ENCODE data around the gene TLCD2. TPM values are rescaled to one million over a fixed set of nuclear protein-coding genes. Genes with fewer than 3 reads are reported as not detected.
"Not testable (repeated sequence)": the region's sequence is repeated elsewhere in the genome, so short reads cannot be mapped to it uniquely, and the experiment has no call there.

TLCD2 gene
- total RNA-seq, 4 donors from 2014 or later, result 0.88 to 8.0 (median 5.4) TPM

DNA sequence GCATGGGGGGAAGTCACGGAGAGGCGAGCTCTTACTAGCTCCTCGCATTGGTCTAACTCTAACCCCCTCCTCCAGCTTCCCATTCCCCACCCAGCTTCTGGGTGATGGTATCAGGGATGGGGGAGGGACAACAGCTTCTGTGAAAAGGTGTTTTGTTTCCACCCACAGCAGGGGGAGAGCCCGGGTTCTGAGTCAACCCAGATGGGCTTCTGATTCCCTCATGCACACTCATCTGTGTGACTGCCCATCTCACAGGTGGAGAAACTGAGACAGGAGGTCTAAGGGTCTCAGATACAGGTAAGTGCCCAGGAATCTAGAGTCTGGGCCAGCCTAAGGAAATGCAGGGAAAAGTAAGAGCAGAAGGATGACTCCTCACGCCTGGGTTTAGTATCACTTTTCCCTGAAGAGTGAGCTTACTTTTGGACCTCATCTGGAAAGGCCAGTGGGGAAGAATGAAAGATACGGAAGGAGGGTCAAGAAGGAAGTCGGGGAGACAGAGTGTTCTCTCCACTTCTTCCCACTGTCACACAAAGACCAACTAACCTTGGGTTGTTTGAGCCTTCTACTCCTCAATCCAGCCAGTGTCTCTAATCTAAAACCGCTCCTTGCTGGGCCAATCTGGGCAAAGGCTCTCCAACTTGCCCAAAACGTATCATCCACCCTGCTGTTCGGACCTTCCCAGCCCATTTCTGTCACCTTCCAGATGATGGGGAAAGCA is 3.1 kb upstream of the TLCD2 start:
- no peaks in the 10 kb centered on the region for H3K9me3 ChIP-seq
- no peaks in the 10 kb centered on the region for H3K36me3 ChIP-seq
- H3K4me1 ChIP-seq, result peaks cover 0 to 16% of the 10 kb centered on the region in 2 donors
- no peaks in the 10 kb centered on the region for H3K27me3 ChIP-seq
- TF ChIP-seq CTCF (IDR thresholded peaks at IDR 0.05), result no peak
- no peak for TF ChIP-seq POLR2A (IDR thresholded peaks at IDR 0.05)
- DNase-seq, result no peak
- peak overlapping the region; percentile 92 to 99 for H3K27ac ChIP-seq
- intact Hi-C loops (cut with DNase I; ENCODE audit: low total_unique reads), result no loop called here
- H3K4me3 ChIP-seq, result no peak overlapping the region

- no peak overlapping the region for H3K27ac ChIP-seq
These were observed 2.1 kb upstream of the TLCD2 start for GRCh38 chr17:1712271-1712670.

GRCh38 chr17:1711804-1712203 is 1.6 kb upstream of the TLCD2 start:
- intact Hi-C loops (cut with DNase I; ENCODE audit: low total_unique reads), result no loop called here
- no peaks in the 10 kb centered on the region for H3K9me3 ChIP-seq
- no peaks in the 10 kb centered on the region for H3K36me3 ChIP-seq
- no peaks in the 10 kb centered on the region for H3K27me3 ChIP-seq
- DNase-seq, result no peak
- H3K4me1 ChIP-seq, result peaks cover 0 to 8% of the 10 kb centered on the region in 2 donors
- no peak overlapping the region for H3K4me3 ChIP-seq
- TF ChIP-seq POLR2A (IDR thresholded peaks at IDR 0.05), result no peak
- TF ChIP-seq CTCF (IDR thresholded peaks at IDR 0.05), result no peak
- no peak overlapping the region for H3K27ac ChIP-seq

More at GRCh38 chr17:1712271-1712670, 2.1 kb upstream of the TLCD2 start:
- no peak for DNase-seq
- no peaks in the 10 kb centered on the region for H3K27me3 ChIP-seq
- H3K9me3 ChIP-seq, result no peaks in the 10 kb centered on the region
- no peaks in the 10 kb centered on the region for H3K36me3 ChIP-seq
- H3K4me3 ChIP-seq, result no peak overlapping the region
- TF ChIP-seq POLR2A (IDR thresholded peaks at IDR 0.05) (no peak), CTCF (IDR thresholded peaks at IDR 0.05) (no peak)
- peaks cover 0 to 8% of the 10 kb centered on the region in 2 donors for H3K4me1 ChIP-seq
- intact Hi-C loops (cut with DNase I; ENCODE audit: low total_unique reads), result no loop called here

DNA sequence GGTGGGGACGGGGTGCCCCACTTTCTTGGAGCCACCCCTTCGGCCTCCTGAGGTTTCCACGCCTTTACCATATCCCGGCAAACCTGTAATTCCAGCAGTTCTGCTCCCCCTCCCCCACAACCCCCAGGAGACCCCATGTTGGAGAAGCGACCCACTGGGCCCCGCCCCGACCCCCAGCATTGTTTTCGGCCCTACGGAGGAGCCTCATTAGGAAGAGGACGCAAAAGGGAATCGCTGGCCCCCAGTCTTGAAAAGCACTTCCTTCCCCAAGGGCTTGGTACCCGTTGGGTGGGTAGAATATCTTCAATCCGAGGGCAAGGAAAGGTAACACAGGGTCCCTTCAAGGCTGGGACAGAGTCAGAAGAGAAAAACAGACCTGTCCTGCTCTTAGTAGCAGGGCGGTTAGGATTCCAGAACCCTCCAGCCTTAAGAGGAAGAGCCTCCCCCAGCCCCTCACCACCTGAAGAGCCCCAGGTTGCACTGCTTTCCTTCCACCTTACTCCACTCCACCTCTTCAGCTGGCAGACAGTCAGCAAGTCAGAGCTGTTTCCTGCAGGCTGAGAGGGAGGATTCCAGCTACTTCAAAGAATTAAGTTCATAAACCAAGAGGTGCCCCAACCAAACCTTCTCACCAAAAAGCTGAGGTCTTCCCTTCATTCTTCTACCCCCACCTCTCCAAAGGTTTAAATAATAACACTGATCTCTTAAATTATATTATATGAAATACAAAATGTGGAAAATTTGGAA is 803 bp upstream of the TLCD2 start:
- DNase-seq, result no peak
- no peaks in the 10 kb centered on the region for H3K9me3 ChIP-seq
- H3K4me1 ChIP-seq, result peaks cover 0 to 8% of the 10 kb centered on the region in 2 donors
- no peaks in the 10 kb centered on the region for H3K27me3 ChIP-seq
- no peak for TF ChIP-seq POLR2A (IDR thresholded peaks at IDR 0.05)
- TF ChIP-seq CTCF (IDR thresholded peaks at IDR 0.05), result no peak
- peak overlapping the region; percentile 45 to 63 for H3K4me3 ChIP-seq
- peak overlapping the region; percentile 70 to 82 for H3K27ac ChIP-seq
- intact Hi-C loops (cut with DNase I; ENCODE audit: low total_unique reads), result no loop called here
- H3K36me3 ChIP-seq, result no peaks in the 10 kb centered on the region

DNA sequence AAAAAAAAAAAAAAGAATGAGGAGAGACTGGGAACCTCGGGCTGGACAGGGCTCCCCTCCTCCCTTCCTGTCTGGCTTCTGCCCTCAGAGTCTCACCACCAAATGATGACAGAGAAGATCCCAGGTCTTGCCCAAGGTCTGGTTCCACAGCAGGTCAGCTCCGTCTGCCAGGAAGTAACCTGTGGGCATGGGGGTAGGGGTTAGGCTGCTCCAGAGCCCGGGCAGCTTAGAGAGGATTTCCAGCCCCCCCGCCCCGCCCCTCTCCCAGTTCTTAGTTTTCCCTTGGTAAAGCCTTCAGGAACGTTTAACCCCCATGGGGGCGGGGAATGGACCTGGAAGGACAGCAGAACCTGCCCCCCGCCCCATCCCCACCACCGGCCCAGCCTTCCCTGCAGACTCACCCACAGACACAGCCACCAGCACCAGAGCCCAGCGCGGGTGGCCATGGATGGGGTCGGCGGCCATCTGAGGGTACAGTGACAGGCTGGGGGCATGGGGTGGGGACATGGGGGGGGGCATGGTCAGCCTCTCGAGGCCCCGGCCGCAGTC is 700 bp downstream of the TLCD2 start:
- H3K27ac ChIP-seq, result peak overlapping the region; percentile 70 to 82
- peak overlapping the region; percentile 45 to 63 for H3K4me3 ChIP-seq
- H3K36me3 ChIP-seq, result no peaks in the 10 kb centered on the region
- TF ChIP-seq CTCF (IDR thresholded peaks at IDR 0.05) (no peak), POLR2A (IDR thresholded peaks at IDR 0.05) (no peak)
- no peaks in the 10 kb centered on the region for H3K27me3 ChIP-seq
- peak in 1 of 2 donors; percentile 31 for DNase-seq
- H3K4me1 ChIP-seq, result peaks cover 0 to 8% of the 10 kb centered on the region in 2 donors
- intact Hi-C loops (cut with DNase I; ENCODE audit: low total_unique reads), result no loop called here
- no peaks in the 10 kb centered on the region for H3K9me3 ChIP-seq

DNA sequence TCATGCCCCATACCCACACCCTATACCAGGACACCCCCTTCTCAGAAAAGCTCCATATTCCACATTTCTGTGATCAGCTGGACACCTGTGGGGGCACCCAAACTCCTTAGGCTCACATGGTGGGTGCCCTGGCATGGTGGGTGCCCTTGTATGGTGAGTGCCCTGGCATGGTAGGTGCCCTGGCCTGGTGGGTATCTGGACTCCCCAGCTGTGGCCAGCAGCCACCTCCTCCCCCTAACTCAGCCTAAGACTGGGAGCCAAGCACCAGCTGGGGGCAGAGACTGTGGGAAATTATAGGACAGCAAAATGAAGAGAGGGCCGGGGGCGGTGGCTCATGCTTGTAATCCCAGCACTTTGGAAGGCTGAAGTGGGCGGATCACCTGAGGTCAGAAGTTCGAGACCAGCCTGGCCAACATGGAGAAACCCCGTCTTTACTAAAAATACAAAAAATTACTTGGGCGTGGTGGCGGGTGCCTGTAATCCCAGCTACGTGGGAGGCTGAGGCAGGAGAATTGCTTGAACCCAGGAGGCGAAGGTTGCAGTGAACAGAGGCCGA is 1.3 kb downstream of the TLCD2 start:
- H3K27ac ChIP-seq; H3K36me3 ChIP-seq; H3K4me3 ChIP-seq; H3K9me3 ChIP-seq; DNase-seq; H3K27me3 ChIP-seq; intact Hi-C loops (cut with DNase I; ENCODE audit: low total_unique reads); H3K4me1 ChIP-seq: not testable (repeated sequence)
